HG03460 (cell line): ENCODE measurements around the gene LBX1.

Experiments
- ATAC-seq: cut with Tn5 transposase; IDR thresholded peaks from one replicate; pipeline ENCODE4 v1.9.1; 2021; ENCODE audit not compliant: unreplicated experiment

Gene LBX1

DNA sequence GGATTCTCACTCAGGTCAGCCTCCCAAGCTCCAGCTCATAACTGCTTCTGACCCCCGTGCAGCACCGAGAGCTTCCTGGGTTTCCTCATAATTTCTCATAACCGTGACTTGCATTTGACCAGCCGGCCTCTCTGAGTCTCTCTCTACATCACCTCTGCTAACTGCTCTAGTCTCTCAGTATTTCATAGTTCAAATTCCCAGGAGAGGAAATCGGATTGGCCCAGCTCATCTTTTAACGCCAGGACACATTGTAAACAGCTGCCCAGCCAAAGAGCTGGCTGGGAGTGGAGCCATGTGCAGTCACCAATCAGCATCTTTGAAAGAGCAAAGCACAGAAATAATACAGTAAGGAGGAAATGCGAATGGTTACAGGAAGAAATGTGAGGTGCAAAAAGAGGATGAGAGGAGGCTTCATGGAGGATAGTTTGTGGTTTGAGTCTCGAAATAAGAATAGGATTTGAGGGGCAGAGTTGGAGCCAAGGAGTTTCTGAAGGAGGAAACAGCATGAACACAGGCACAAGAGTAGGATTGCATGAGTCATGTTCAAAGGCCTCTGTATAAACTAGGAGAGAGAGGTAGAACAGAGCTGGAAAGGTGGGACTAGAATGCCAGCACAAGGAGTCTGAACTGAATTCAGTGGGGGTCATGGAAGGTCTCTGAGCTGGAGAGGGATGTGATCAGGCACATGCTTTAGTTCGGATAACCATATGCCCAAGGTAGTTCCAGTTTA is 15.2 kb upstream of the LBX1 start:
- ATAC-seq = no peak

- ATAC-seq = no peak
These were observed 12.8 kb upstream of the LBX1 start for GRCh38 chr10:101241840-101242707.

- ATAC-seq = no peak
These were observed 9.5 kb upstream of the LBX1 start for GRCh38 chr10:101238732-101239105.

DNA sequence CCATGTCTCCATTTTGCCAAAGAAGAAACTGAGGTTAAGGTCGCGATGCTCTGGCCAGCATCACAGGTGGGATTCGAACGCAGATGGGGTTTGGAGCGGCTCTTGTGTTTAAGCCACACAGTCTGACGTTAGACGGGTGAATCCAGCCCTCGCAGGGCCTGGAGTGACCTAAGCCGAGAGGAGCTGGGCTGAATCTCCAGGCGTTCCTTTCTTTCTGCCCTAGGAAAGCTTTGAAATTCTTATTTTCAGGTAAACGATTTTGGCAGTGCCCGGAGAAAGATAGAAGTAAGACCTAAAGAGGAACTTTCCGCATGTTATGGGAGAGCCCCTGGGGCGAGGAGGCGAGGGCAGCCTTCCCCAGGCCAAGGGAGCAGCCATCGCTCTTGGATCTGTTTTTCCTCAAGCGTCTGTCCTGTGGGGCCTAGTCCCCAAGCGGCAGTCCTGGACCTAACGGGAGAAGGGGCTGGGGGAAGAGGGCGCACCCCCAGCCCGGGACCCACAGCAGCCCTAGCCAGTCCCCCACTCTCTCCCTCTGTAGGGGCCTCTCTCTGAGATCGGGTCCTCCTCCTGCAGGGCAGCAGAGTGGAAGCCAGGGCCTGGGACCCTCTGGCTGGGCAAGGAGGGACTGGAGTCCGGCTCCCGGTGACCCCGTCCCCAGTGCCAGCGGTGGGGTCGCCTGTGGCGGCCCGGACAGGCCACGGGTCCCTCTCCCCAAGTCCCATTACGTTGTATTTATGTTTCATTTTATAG is 8.9 kb upstream of the LBX1 start:
- ATAC-seq = no peak

GRCh38 chr10:101237081-101237981 is 8.1 kb upstream of the LBX1 start:
- ATAC-seq = no peak

DNA sequence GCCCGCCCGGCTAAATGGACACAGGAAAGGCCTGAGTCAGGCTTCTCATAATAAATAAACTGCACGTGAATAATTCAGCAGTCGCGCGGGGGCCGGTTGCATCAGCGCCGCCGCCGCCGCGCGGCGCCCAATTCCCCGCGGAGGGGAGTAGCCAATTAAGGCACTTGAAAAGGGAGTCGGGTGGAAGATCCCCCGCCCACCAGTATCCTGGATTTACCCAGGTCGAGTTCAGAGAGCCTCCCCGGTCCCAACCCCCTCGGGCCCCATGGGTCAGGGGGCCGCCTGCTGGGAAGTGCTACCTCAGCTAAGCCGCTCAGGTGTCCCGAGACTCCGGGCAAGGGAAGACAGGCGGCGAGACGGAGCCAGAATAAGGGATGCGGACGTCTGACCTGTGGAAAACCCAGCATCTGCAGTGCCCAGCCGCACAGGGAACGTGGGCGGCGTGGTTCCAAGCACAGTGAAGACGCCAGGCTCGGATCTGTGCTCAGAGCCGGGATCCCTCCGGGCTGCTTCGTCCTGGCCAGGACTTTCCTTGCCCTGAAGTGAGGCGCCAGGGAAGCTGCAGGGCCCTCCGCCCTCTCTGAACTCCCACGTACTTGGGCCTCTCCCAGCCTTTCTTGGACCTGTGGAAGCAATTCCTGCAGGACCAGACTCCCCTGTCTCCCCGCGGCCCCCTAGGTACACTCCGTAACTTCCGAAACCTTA is 7.3 kb upstream of the LBX1 start:
- ATAC-seq = no peak

- ATAC-seq = no peak
These were observed 6.5 kb upstream of the LBX1 start for GRCh38 chr10:101235766-101236165.

DNA sequence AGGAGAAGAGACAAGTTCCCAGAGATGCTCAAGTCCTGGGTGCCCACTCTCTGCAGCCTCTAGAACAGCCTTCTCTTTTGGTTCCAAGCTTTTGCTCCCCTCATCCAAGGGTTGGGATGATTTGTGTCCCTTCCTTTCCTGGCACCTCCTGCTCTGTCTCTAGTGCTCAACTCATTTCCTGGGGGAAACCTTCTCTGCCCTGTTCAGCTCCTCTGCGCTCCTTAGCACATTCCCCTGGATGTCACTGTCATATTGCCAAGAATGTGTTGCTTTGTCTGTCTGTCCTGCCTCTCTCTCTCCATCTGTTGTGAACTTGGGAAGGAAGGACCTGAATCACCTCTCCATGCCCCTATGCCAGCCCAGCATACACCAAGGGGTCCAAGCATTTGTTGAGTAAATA is 5.1 kb upstream of the LBX1 start:
- ATAC-seq = no peak

DNA sequence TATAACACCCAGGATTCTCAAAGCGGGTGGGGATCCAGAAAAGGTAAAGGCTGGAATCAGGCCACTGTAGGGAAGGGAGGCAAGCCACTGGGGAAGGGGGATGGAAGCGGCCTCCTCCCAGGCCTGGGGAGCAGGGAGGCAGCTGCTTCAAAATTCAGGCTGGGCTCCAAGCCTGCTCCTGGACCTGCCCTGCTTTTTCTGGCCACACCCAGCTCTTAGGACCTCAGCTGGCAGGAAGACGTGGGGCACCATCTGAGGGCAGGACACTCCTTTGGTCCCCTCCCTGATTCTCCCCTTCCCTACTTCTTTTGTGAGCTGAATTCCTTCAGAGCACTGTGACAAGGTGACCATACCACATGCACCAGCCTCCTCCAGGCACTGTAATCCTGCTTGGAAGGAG is 4.6 kb upstream of the LBX1 start:
- no peak for ATAC-seq

DNA sequence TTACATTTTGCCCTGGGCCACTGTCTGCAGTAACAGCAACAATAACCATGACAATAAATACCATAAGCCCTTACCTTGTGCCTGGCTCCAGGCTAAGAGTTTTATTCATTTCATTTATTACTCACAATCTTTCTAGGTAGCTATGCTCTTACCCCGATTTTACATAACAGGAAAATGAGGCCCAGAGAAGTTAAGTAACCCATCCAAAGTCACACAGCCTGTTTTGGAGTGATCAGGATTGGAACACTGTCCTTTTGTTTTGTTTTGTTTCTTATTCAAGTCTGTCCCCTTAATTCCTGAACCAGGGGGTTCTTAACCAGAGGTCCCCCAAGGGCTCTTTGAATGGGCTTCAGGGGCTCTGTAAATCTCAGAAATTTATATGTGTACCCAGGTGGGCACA is 4.2 kb upstream of the LBX1 start:
- ATAC-seq = no peak

DNA sequence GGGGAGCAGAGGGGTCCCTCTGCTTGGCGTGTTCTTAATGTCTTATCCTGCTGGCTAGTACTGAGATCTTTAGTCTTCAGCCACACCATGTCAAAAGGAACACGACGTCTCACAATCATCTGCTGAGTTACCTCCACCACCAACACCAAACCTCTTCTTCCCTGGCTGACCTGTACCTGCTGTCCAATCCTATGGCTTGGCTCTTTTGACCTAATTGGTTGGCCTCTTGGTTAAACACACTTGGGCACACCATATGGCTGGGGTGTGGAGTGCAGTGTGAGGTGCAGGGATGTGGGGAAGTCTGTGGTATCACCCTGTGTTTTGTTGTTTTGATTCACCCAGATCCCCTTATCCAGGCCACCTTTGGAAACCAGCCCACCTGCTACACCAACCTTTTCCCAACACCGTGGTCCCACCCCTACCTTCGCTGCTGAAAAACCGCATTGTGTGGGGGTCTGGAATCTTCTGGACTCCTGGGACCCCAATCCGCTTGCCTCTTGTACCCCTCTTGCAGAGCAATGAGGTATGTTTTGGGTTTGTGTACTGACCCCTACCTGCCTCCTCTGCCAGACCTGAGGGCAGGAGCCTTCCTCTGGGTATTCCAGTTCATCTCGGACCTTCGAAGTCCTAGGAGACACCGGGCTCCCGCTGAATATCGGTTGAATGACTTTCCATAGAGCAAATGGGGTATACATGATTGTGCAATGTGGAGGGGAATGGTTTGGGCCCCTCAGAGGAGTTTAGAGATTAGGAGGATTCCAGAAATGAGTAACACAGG is 2.8 kb upstream of the LBX1 start:
- no peak for ATAC-seq

GRCh38 chr10:101231092-101231491 is 1.8 kb upstream of the LBX1 start:
- no peak for ATAC-seq

DNA sequence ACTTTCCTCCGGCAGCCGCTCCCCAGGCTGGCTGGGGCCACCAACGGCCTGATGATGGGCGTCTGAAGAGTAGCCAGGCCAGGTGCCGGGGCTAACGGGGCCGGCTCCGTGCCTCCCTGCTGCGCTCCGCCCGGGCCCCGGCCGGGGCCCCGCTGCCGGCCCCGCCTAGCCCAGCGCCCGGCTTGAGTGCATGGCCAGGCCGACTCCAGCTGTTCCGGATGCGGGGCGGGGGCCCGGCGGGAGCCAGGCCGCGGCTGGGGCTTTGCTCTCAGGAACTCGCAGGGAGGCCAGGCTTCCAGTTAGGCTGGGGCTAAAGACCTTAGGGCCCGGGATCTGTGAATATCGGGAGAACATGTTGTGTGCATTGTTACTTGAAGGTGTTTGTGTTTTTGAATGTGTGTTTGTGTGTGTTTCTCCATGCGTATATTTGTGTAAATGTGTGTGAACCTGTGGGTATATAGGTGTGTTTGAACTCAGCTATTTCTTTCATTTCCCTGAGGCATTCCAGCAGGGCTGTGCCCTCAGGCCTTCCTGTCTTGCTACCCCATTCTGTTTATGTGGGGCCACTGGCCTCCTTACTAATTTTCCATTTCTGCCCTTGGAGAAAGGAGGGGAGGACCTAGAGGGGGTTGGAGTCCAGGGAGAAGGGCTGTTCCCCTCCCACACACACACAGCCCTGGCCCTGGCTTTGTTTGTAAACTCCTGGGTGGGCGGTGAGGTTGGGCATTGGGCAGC is 1.1 kb upstream of the LBX1 start:
- ATAC-seq = no peak

DNA sequence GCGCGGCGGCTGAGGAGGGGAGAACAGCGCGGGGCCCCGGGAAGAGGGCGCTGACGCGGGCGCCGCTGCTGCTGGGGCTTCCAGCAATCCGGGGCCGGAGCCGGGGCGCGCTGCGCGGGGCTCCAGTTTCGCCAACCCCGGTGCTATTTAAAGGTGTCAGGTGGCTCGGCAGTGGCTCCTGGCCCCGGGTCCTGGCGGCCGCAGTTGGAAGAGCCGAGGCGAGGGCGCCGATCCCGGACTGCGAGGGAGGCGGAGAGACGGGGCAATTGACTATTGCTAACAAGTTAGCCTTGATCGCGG is 347 bp downstream of the LBX1 start:
- ATAC-seq = no peak

DNA sequence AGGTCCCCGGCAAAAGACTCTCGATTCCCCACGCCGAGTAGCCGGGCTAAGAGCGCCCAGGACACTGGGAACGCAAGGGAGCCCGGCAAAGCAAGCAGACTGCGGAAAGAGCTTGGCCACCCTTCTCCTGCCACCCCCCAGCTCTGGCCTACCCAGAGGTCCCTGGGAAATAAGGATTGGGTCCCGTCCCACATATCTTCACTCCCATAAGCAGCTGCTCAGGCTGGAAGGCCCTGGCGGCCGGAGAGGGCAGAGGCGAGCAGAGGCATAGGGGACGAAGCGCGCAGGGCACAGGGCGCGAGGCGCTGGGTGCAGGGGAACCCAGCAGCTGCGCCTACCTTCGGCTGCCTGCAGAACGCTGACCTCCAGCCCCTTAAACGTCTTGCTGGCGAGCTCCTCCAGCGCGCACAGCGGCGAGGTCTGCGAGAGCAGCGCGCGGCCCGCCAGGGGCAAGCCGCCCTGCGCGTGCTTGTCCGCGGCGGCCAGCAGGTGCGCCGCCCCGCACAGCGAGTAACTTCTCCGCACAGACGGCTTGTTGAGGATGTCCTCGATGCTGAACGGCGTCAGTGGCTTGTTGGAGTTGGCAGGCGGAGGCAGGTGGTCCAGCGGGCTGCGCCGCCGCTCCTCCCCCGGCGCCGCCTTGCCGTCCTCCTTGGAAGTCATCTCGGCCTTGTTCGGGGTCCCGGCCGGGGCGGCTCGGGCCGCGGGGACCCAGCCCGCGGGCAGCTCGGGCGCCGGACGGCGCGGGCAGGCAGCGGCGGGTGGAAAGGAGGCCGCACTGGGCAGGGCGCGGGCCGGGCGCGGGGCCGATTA is 904 bp downstream of the LBX1 start:
- no peak for ATAC-seq

- no peak for ATAC-seq
These were observed 1.7 kb downstream of the LBX1 start for GRCh38 chr10:101227429-101228152.
